Parathyroid adenoma (tissue), 2 donors: ENCODE measurements around the gene CEP128.

Source experiments
- H2AFZ ChIP-seq: fragments of 300-600 bp; sonication (generic); one replicate; pipeline ENCODE4 v1.7.0; 2017; ENCODE audit warnings: antibody characterized with exemption, mild to moderate bottlenecking
- H3K27ac ChIP-seq: fragments of 300-600 bp; sonication (generic); one replicate; pipeline ENCODE4 v1.7.0; 2017
- H3K27me3 ChIP-seq: fragments of 300-600 bp; sonication (generic); one replicate; pipeline ENCODE4 v1.7.0; 2017; ENCODE audit warnings: low read length; ENCODE audit not compliant: control insufficient read depth, insufficient read depth
- H3K36me3 ChIP-seq: fragments of 300-600 bp; sonication (generic); one replicate; pipeline ENCODE4 v1.7.0; 2017; ENCODE audit warnings: low read length; ENCODE audit not compliant: control insufficient read depth, insufficient read depth
- H3K4me1 ChIP-seq: fragments of 300-600 bp; sonication (generic); one replicate; pipeline ENCODE4 v1.7.0; 2017; ENCODE audit warnings: control low read depth
- H3K4me2 ChIP-seq: fragments of 300-600 bp; sonication (generic); one replicate; pipeline ENCODE4 v1.7.0; 2017; ENCODE audit warnings: low read length
- H3K4me3 ChIP-seq: fragments of 300-600 bp; sonication (generic); one replicate; pipeline ENCODE4 v1.7.0; 2017; ENCODE audit warnings: low read depth, low read length
- H3K79me2 ChIP-seq: fragments of 300-600 bp; sonication (generic); one replicate; pipeline ENCODE4 v1.7.0; 2017; ENCODE audit warnings: control low read depth
- H3K9ac ChIP-seq: fragments of 300-600 bp; sonication (generic); one replicate; pipeline ENCODE4 v1.7.0; 2017; ENCODE audit warnings: mild to moderate bottlenecking
- H3K9me3 ChIP-seq: fragments of 300-600 bp; sonication (generic); one replicate; pipeline ENCODE4 v1.7.0; 2017; ENCODE audit warnings: low read length; ENCODE audit not compliant: control insufficient read depth
- CTCF ChIP-seq: fragments of 300-600 bp; sonication (generic); IDR thresholded peaks from one replicate; pipeline ENCODE4 v1.7.0; 2017; ENCODE audit warnings: antibody characterized with exemption, mild to moderate bottlenecking
- donor health status: primary hyperparathyroidism.

Gene CEP128

GRCh38 chr14:80618751-80619329 lies 322.7 kb downstream of the CEP128 start:
- H3K4me3 ChIP-seq: no peak overlapping the region
- H3K27me3 ChIP-seq: no peaks in the 10 kb centered on the region
- no peaks in the 10 kb centered on the region for H3K79me2 ChIP-seq
- H3K36me3 ChIP-seq: no peaks in the 10 kb centered on the region
- no peak overlapping the region for H2AFZ ChIP-seq
- no peak for TF ChIP-seq CTCF
- no peak overlapping the region for H3K27ac ChIP-seq
- H3K9me3 ChIP-seq: no peaks in the 10 kb centered on the region
- H3K4me1 ChIP-seq: peaks cover 6% of the 10 kb centered on the region
- H3K9ac ChIP-seq: no peak overlapping the region
- H3K4me2 ChIP-seq: no peak overlapping the region

GRCh38 chr14:80615831-80616230 lies 325.7 kb downstream of the CEP128 start:
- H3K27me3 ChIP-seq: no peaks in the 10 kb centered on the region
- H3K4me1 ChIP-seq: peaks cover 6% of the 10 kb centered on the region
- H3K4me3 ChIP-seq: no peak overlapping the region
- no peak overlapping the region for H3K4me2 ChIP-seq
- no peaks in the 10 kb centered on the region for H3K9me3 ChIP-seq
- TF ChIP-seq CTCF: no peak
- H3K27ac ChIP-seq: no peak overlapping the region
- H3K36me3 ChIP-seq: no peaks in the 10 kb centered on the region
- H3K79me2 ChIP-seq: no peaks in the 10 kb centered on the region
- H2AFZ ChIP-seq: no peak overlapping the region
- no peak overlapping the region for H3K9ac ChIP-seq

GRCh38 chr14:80609055-80609454 lies 332.5 kb downstream of the CEP128 start:
- Histone ChIP-seq H3K27ac (no peak overlapping the region), H3K36me3 (no peaks in the 10 kb centered on the region), H3K79me2 (no peaks in the 10 kb centered on the region), H3K4me2 (no peak overlapping the region), H2AFZ (no peak overlapping the region), H3K9ac (no peak overlapping the region), H3K27me3 (no peaks in the 10 kb centered on the region), H3K9me3 (no peaks in the 10 kb centered on the region), H3K4me1 (peaks cover 5% of the 10 kb centered on the region), H3K4me3 (no peak overlapping the region)
- no peak for TF ChIP-seq CTCF

GRCh38 chr14:80608563-80608962 lies 333.0 kb downstream of the CEP128 start:
- no peak overlapping the region for H3K4me3 ChIP-seq

More at GRCh38 chr14:80608563-80608962, 333.0 kb downstream of the CEP128 start:
- peaks cover 5% of the 10 kb centered on the region for H3K4me1 ChIP-seq
- no peak for TF ChIP-seq CTCF
- no peaks in the 10 kb centered on the region for H3K79me2 ChIP-seq
- no peak overlapping the region for H3K9ac ChIP-seq
- no peaks in the 10 kb centered on the region for H3K9me3 ChIP-seq
- no peak overlapping the region for H3K4me2 ChIP-seq
- H3K27me3 ChIP-seq: no peaks in the 10 kb centered on the region
- H3K27ac ChIP-seq: no peak overlapping the region
- no peaks in the 10 kb centered on the region for H3K36me3 ChIP-seq
- no peak overlapping the region for H2AFZ ChIP-seq
